NCI-H146 treated with DMSO at 0.1 percent for 48 hours (cell line): ENCODE results near the gene PTPRN2.

Source experiments
- DNase-seq: peaks from one replicate; lab custom pipeline; 2025; ENCODE audit not compliant: unreplicated experiment; lab: John Stamatoyannopoulos, UW

PTPRN2 gene

GRCh38 chr7:157547611-157548010 lies 1040.0 kb downstream of the PTPRN2 start:
- no peak for DNase-seq

GRCh38 chr7:157547102-157547501 lies 1040.5 kb downstream of the PTPRN2 start:
- no peak for DNase-seq

GRCh38 chr7:157545681-157546060 lies 1042.0 kb downstream of the PTPRN2 start:
- no peak for DNase-seq

- no peak for DNase-seq
Measured at GRCh38 chr7:157544980-157545680, 1042.5 kb downstream of the PTPRN2 start.

- no peak for DNase-seq
Measured at GRCh38 chr7:157544226-157544625, 1043.4 kb downstream of the PTPRN2 start.

GRCh38 chr7:157543791-157544190 lies 1043.8 kb downstream of the PTPRN2 start:
- no peak for DNase-seq

GRCh38 chr7:157543276-157543675 lies 1044.3 kb downstream of the PTPRN2 start:
- DNase-seq, result no peak

GRCh38 chr7:157542068-157543021 lies 1045.3 kb downstream of the PTPRN2 start:
- no peak for DNase-seq

- DNase-seq, result no peak
Measured at GRCh38 chr7:157541295-157542067, 1046.1 kb downstream of the PTPRN2 start.

- DNase-seq, result no peak
Measured at GRCh38 chr7:157540606-157541294, 1046.9 kb downstream of the PTPRN2 start.

GRCh38 chr7:157540020-157540419 lies 1047.6 kb downstream of the PTPRN2 start:
- no peak for DNase-seq

GRCh38 chr7:157539521-157539920 lies 1048.1 kb downstream of the PTPRN2 start:
- no peak for DNase-seq

GRCh38 chr7:157538735-157539134 lies 1048.9 kb downstream of the PTPRN2 start:
- DNase-seq, result no peak

GRCh38 chr7:157538321-157538720 lies 1049.3 kb downstream of the PTPRN2 start:
- DNase-seq, result no peak

- DNase-seq, result no peak
Measured at GRCh38 chr7:157537056-157537455, 1050.6 kb downstream of the PTPRN2 start.

- DNase-seq, result no peak
Measured at GRCh38 chr7:157532068-157532467, 1055.6 kb downstream of the PTPRN2 start.

- no peak for DNase-seq
Measured at GRCh38 chr7:157529768-157530560, 1057.7 kb downstream of the PTPRN2 start.

- DNase-seq, result no peak
Measured at GRCh38 chr7:157528785-157529341, 1058.8 kb downstream of the PTPRN2 start.

GRCh38 chr7:157527686-157528085 lies 1059.9 kb downstream of the PTPRN2 start:
- DNase-seq, result no peak
